NT2/D1 (cell line): ENCODE measurements around the gene NPIPB4.
"Not testable (repeated sequence)": the region's sequence is repeated elsewhere in the genome, so short reads cannot be mapped to it uniquely, and the experiment has no call there.

ENCODE experiments used
- SUZ12 ChIP-seq: IDR thresholded peaks from 2 replicates; pipeline ENCODE4 v1.6.1; 2011; ENCODE audit not compliant: insufficient read length, insufficient read depth; ENCODE audit errors: extremely low read depth
- YY1 ChIP-seq: IDR thresholded peaks from 2 replicates; pipeline ENCODE4 v1.6.1; 2011; ENCODE audit not compliant: insufficient read length, insufficient read depth

DNA sequence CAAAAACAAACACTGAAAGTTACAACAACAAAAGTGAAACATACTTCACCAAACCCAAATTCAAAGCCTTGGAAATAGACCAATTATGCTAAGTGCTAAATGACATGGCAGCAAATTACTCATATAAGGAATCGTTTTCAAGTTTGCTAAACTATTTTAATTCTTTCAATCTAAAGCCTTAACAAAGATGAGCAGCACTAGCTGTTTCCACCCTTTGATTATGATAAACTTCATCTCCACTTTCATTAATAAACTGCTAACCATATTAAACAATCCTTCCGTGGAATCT is 55.2 kb downstream of the NPIPB4 start:
- not testable (repeated sequence) for TF ChIP-seq YY1, SUZ12
